HG03575 (cell line): ENCODE data around the gene FAM83F.
A peak's percentile ranks its signal among the peaks of the same experiment; 100 is the strongest.

Source experiments
- ATAC-seq: cut with Tn5 transposase; IDR thresholded peaks from one replicate; pipeline ENCODE4 v1.9.1; 2021; ENCODE audit not compliant: unreplicated experiment, insufficient number of reproducible peaks, low FRiP score; ENCODE audit errors: extremely low read depth

FAM83F gene

DNA sequence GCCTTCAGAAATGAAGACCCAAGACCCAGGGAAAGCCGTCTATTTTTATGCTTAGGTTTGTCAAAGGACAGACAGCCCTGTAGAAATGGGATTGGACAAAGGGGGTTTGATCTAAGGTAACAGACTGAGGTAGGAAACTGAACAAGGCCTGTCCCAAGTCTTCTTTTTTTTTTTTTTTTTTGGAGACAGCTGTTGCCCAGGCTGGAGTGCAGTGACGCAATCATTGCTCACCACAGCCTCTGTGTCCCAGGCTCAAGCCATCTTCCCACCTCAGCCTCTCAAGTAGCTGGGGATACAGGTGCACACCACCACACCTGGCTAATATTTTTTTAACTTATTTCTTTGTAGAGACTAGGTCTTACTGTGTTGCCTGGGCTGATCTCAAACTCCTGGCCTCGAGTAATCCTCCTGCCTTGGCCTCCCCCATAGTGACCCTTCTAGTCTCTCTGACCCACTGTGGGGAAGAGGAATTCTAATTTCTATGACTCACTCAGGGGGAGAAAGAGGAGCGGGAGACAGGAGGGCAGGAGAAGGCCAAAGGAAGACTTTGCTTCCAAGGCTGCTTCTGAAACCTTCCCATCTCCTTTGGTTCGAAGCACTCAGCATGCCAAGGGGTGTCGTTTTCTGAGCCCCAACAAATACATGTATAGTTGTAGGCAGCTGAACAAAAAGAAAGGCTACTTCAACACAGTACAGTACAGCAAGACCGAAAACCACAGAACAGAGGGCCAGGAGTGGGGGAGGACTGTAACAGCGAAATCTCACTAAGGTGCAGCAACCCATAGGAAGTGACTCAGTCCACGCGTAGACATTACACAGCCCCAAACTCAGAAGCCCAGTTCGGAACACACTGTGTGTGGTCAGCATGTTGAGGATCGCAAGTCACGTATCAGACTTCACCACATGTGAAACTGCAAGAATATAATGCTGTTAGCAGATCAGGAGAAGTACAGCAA, 33.7 kb upstream of the FAM83F start:
- peak; percentile 56 for ATAC-seq

GRCh38 chr22:39962071-39962470, 32.7 kb upstream of the FAM83F start:
- ATAC-seq: no peak

DNA sequence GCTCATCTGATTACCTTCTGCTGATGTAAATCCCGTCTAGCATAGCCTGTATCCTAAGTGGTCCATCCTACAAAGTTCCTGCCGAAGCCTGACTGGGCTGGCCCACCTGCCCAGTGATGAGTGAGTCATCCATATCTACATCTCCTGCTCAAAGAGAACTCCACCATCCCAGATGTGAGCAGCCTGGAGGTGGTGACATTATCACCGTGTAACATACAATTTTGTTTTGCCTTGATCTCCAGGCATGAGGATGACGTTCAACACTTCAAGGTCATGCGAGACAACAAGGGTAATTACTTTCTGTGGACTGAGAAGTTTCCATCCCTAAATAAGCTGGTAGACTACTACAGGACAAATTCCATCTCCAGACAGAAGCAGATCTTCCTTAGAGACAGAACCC, 29.0 kb upstream of the FAM83F start:
- ATAC-seq: no peak

DNA sequence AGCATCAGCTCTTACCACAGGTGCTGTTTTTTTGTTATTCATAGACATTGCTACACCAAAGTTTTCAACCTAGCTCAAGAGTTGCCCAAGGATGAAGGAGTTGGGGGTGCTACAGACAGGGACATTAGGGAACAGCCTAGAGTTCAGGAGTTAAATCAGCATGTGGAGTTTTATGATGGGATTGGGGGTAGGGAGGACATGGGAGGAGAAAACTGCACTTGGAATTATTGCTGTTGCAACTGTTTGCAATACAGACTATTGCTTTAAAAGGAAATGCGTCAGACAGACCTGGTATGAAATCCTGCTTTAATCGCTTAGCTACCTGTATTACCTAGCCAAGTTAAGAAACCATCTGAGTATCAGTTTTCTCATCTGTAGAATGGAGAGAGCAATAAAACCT, 28.3 kb upstream of the FAM83F start:
- ATAC-seq: no peak

- ATAC-seq: no peak
Measured at GRCh38 chr22:39967103-39967829, 27.5 kb upstream of the FAM83F start.

DNA sequence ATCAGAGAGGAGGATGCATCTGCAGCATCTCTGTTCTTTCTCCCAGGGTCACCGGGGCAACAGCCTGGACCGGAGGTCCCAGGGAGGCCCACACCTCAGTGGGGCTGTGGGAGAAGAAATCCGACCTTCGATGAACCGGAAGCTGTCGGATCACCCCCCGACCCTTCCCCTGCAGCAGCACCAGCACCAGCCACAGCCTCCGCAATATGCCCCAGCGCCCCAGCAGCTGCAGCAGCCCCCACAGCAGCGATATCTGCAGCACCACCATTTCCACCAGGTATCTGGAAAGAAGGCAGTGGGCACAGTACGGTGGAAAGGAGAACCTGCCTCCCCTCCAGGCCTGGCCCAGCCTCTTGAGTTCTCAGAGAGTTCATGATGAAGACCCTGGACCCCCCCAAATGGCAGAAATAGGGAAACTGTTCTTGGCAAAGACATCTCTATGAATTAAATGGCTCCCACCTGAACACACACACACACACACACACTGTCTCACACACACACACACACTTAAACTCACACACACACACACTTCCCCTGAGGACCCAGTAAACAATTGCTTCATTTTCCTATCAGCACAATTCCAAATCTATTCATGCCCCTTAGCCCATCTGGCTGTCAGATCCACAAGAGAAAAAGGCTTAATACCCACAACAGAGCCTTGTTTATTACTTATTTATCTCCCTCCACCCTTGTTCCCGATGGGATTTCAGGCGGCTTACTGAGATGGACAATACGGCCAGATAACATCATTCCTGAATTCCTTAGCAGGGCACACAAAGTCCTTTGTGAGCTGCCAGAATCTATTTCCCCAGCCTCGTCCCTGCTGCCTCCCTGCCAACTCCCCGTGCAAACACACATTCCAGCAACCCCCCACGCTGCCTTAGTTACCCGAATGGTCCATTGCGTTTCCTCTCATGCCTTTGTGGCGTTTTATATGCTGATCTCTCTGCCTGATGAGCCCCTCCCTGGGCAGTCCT, 26.5 kb upstream of the FAM83F start:
- ATAC-seq: no peak

DNA sequence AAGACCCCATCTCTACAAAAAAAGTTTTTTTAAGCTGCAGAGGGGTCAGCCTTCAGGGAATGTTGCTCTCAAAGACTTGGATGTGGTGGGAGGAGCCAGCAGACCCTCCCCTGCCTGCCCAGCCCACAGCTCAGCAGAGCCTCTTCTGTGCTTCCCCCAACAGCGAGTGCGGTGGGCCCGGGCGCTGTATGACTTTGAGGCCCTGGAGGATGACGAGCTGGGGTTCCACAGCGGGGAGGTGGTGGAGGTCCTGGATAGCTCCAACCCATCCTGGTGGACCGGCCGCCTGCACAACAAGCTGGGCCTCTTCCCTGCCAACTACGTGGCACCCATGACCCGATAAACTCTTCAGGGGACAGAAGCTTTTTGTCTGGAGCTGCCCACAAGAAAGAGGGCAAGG, 24.0 kb upstream of the FAM83F start:
- ATAC-seq: no peak

DNA sequence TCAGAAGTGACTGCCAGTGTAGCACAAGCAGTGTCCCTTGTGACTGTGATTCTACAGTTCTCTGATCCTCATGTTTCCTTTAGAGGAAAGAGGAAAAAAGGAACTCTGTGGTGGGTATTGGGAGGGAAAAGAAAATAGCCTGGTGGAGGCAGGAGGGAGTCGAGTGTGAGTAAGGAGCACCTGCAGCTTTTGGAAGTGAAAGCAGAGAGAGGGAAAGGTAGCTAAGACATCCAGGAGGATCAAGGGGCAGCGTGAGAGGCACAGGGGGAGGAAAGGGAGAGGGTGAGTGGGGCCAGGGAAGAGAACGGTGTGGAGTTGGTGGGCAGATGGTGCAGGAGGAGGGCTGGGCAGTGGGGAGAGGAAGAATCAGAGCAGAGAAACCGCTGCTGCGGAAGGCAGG, 22.1 kb upstream of the FAM83F start:
- no peak for ATAC-seq

- ATAC-seq: no peak
Measured at GRCh38 chr22:39973656-39974055, 21.1 kb upstream of the FAM83F start.

- ATAC-seq: no peak
Measured at GRCh38 chr22:39974065-39974464, 20.7 kb upstream of the FAM83F start.

GRCh38 chr22:39979048-39979447, 15.7 kb upstream of the FAM83F start:
- ATAC-seq: no peak

DNA sequence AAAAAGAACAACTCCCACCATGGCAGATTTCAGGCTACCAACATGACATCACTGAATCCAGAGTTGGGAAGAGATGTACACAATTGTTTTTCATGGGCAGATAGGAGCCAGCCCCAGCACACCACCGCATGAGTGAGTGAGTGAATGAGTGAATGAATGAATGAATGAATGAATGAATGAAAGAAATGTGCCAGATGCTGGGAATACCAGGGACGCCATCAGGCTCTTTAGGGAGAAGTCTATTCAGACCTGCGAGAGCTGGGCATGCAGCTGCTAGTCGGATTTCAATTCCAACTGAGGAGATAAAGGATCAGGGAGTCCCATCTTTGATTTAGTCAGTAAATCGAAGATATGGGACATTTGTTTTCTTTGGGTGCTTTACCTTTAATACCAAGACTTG, 15.3 kb upstream of the FAM83F start:
- ATAC-seq: no peak

DNA sequence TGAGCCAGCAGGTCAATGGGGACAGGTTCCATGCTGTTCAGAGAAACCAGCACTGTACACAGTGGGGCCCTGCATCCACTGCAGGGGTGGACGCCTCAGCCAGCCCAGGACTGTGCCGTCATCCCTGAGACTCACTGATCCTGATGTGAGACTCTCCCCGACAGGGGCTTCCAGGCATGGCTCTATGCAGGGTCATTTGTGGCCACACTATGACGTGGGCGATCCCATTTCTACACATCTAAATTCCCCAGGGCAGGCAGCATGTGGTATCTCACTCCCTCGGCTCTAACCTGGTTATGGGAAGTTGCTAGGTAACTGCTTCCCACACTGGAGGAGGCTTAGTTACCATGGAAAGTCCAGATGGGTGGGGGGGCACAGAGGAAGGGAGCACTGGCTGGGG, 14.2 kb upstream of the FAM83F start:
- ATAC-seq: no peak

- ATAC-seq: no peak
Measured at GRCh38 chr22:39983346-39983745, 11.4 kb upstream of the FAM83F start.

- ATAC-seq: no peak
Measured at GRCh38 chr22:39984006-39984405, 10.7 kb upstream of the FAM83F start.

DNA sequence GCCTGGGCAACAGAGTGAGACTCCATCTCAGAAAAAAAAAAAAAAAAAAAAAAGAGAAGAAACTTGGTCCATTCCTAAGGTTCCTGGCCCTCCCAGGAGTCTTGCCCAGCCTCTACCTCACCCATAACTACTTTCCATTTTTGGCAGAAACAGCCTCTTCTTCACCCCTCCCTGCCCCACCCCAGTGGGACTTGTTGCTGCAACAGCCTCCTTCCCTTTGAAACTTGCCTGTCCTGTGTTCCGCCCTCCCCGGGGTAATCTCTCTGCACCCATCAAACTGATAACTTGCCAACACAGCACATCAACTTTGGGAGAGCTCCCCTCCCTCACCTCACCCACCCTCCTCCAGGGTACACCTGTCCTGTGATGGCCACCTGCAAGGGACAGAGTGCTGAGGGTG, 10.0 kb upstream of the FAM83F start:
- no peak for ATAC-seq

DNA sequence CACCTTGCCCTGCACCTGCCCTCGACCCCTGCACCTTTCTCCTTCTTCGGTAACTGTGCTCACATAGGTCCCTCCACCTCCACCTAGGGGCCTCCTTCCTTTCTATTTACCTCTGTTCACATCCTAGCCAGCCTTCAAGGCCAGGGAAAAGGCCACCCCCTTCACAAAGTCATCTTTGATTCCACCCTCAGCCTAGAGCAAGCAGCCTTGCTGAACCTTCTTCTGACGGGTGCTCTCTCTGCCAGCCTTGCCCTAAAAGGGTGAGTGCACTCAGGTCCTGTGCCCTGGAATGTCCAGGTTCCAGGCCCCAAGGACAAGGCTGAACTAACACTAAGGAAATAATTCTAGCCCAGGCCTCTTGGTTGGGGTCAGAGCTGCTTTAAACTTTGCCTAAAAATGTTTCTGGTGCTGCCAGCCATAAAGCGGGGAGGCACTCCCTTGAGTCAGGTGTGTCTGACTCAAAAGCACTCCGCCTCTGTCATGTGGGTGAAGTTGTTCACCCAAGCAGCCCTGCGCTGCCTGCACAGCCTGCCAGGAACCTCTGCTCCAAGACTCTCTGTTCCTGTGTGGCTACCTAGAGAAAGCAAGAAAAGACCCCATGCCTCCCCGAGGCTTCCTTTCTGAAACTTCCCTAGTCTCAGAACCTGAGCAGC, 9.2 kb upstream of the FAM83F start:
- no peak for ATAC-seq

GRCh38 chr22:39988386-39989114, 6.2 kb upstream of the FAM83F start:
- no peak for ATAC-seq
